H1 (cell line): ENCODE data around the gene THAP10. TPM values are rescaled to one million over a fixed set of nuclear protein-coding genes. Genes with fewer than 3 reads are reported as not detected.

Experiments
- CTCF ChIA-PET: fragments of 300-600 bp; sonication (Branson Sonifier 250); formaldehyde crosslinking; loops from one replicate; lab custom pipeline; 2021; ENCODE audit not compliant: partially characterized antibody; lab: Charles Lee
- POLR2A ChIA-PET: fragments of 300-600 bp; sonication (Branson Sonifier 250); formaldehyde crosslinking; loops from one replicate; lab custom pipeline; 2021; ENCODE audit warnings: inconsistent platforms; ENCODE audit not compliant: partially characterized antibody; lab: Charles Lee
- DNase-seq, 2 experiments: peaks; one replicate each; pipeline versions ENCODE4 v3.0.0 to v3.0.0-alpha.2; 2010 to 2022; ENCODE audit warnings: low spot score in 2 of 2, low read depth in 1 of 2, mixed read lengths in 1 of 2
- FAIRE-seq: peaks from 2 replicates; lab custom pipeline; 2011; peaks lifted over from hg19 to GRCh38; lab: Jason Lieb, UNC
- H2AFZ ChIP-seq: 2 replicates; pipeline ENCODE4 v1.8.1; 2012; ENCODE audit warnings: low read length, inconsistent platforms
- H2AK5ac ChIP-seq: 2 replicates; pipeline ENCODE4 v1.6.1; 2013; ENCODE audit warnings: low read depth, low read length
- H2BK120ac ChIP-seq: replicated peaks from 2 replicates; pipeline ENCODE3; 2013; ENCODE audit warnings: low read depth, low read length, inconsistent platforms
- H2BK12ac ChIP-seq: 2 replicates; pipeline ENCODE4 v1.6.1; 2013; ENCODE audit warnings: low read depth, low read length
- H2BK15ac ChIP-seq: 2 replicates; pipeline ENCODE4 v1.6.1; 2013; ENCODE audit warnings: low read length
- H2BK20ac ChIP-seq: 2 replicates; pipeline ENCODE4 v1.6.1; 2013; ENCODE audit warnings: low read length
- H2BK5ac ChIP-seq: 2 replicates; pipeline ENCODE4 v1.6.1; 2013; ENCODE audit warnings: low read depth, low read length
- H3K14ac ChIP-seq: 2 replicates; pipeline ENCODE4 v1.6.1; 2013; ENCODE audit warnings: inconsistent platforms; ENCODE audit not compliant: insufficient read length
- H3K18ac ChIP-seq: 2 replicates; pipeline ENCODE4 v1.6.1; 2013; ENCODE audit warnings: low read length; ENCODE audit errors: extremely low read depth
- H3K23ac ChIP-seq: 2 replicates; pipeline ENCODE4 v1.6.1; 2013; ENCODE audit warnings: inconsistent platforms; ENCODE audit not compliant: insufficient read length
- H3K23me2 ChIP-seq: 2 replicates; pipeline ENCODE4 v1.6.1; 2013; ENCODE audit warnings: low read depth, low read length
- H3K27ac ChIP-seq: 2 replicates; pipeline ENCODE4 v1.6.1; 2011; ENCODE audit warnings: low read depth, low read length, inconsistent platforms
- H3K27me3 ChIP-seq, 4 experiments: replicated peaks in 1 of 4; 1 replicate in 1 of 4; 2 replicates in 3 of 4; pipeline versions ENCODE4 v1.6.1 to v1.8.1; 2011 to 2013; ENCODE audit warnings: low read length in 3 of 4, mild to moderate bottlenecking in 3 of 4, inconsistent platforms in 2 of 4, mixed read lengths in 2 of 4, moderate library complexity in 1 of 4; ENCODE audit not compliant: control insufficient read depth in 3 of 4, insufficient read depth in 3 of 4; ENCODE audit errors: extremely low read depth in 1 of 4
- H3K36me3 ChIP-seq, 4 experiments: 2 replicates each; pipeline versions ENCODE4 v1.6.1 to v1.8.1; 2011 to 2013; ENCODE audit warnings: mild to moderate bottlenecking in 4 of 4, low read length in 3 of 4, moderate library complexity in 2 of 4, control low read depth in 1 of 4, inconsistent platforms in 1 of 4; ENCODE audit not compliant: insufficient read depth in 4 of 4, control insufficient read depth in 2 of 4
- H3K4ac ChIP-seq: replicated peaks from 2 replicates; pipeline ENCODE3; 2013; ENCODE audit warnings: low read length, low read depth, mixed read lengths, inconsistent platforms; ENCODE audit not compliant: insufficient read length
- H3K4me1 ChIP-seq, 4 experiments: replicated peaks in 1 of 4; 1 replicate in 1 of 4; 2 replicates in 3 of 4; pipeline versions ENCODE4 v1.6.1 to v1.8.1; 2011 to 2013; ENCODE audit warnings: low read length in 3 of 4, inconsistent platforms in 2 of 4, mixed read lengths in 1 of 4; ENCODE audit not compliant: insufficient read depth in 4 of 4, control insufficient read depth in 3 of 4
- H3K4me2 ChIP-seq, 2 experiments: 2 replicates each; pipeline versions ENCODE4 v1.6.1 to v1.8.1; 2011 to 2013; ENCODE audit warnings: low read depth in 2 of 2, low read length in 2 of 2, control low read depth in 1 of 2, inconsistent platforms in 1 of 2, mild to moderate bottlenecking in 1 of 2; ENCODE audit not compliant: insufficient read depth in 1 of 2
- H3K4me3 ChIP-seq, 4 experiments: fragments of 200-600, 300-600 bp in 1 of 4; sonication (generic), shearing (Covaris generic), sonication (Bioruptor Twin) in 1 of 4; 2 replicates each; pipeline versions ENCODE4 v1.5.1 to v1.8.1; 2011 to 2016; ENCODE audit warnings: low read length in 4 of 4, low read depth in 3 of 4, control low read depth in 2 of 4, inconsistent platforms in 2 of 4, mild to moderate bottlenecking in 2 of 4, mixed read lengths in 1 of 4, moderate library complexity in 1 of 4; ENCODE audit not compliant: insufficient read depth in 2 of 4; ENCODE audit errors: extremely low read depth in 1 of 4
- H3K56ac ChIP-seq: replicated peaks from 2 replicates; pipeline ENCODE3; 2013; ENCODE audit warnings: low read depth, mild to moderate bottlenecking, mixed read lengths, low read length, inconsistent platforms; ENCODE audit not compliant: insufficient read length
- H3K79me1 ChIP-seq: 2 replicates; pipeline ENCODE4 v1.6.1; 2013; ENCODE audit warnings: low read depth, low read length, control low read depth
- H3K79me2 ChIP-seq, 2 experiments: 2 replicates each; pipeline versions ENCODE4 v1.6.1 to v1.8.1; 2012 to 2013; ENCODE audit warnings: low read length in 2 of 2, mild to moderate bottlenecking in 2 of 2, inconsistent platforms in 1 of 2; ENCODE audit not compliant: insufficient read depth in 2 of 2, control insufficient read depth in 1 of 2
- H3K9ac ChIP-seq, 4 experiments: replicated peaks in 1 of 4; 1 replicate in 1 of 4; 2 replicates in 3 of 4; pipeline versions ENCODE4 v1.6.1 to v1.8.1; 2011 to 2013; ENCODE audit warnings: low read depth in 3 of 4, low read length in 3 of 4, control low read depth in 2 of 4, mild to moderate bottlenecking in 2 of 4, moderate library complexity in 2 of 4, inconsistent platforms in 1 of 4; ENCODE audit errors: extremely low read depth in 1 of 4
- H3K9me3 ChIP-seq, 2 experiments: 2 replicates each; pipeline versions ENCODE4 v1.6.1 to v1.8.1; 2012 to 2013; ENCODE audit warnings: mild to moderate bottlenecking in 2 of 2, moderate library complexity in 2 of 2, control low read depth in 1 of 2, inconsistent platforms in 1 of 2, low read depth in 1 of 2, low read length in 1 of 2, mixed read lengths in 1 of 2; ENCODE audit not compliant: insufficient read depth in 2 of 2
- H4K20me1 ChIP-seq, 2 experiments: replicated peaks in 1 of 2; 2 replicates each; pipeline versions ENCODE3 to v1.8.1; 2011 to 2013; ENCODE audit warnings: inconsistent platforms in 2 of 2, low read length in 2 of 2, mild to moderate bottlenecking in 1 of 2; ENCODE audit not compliant: insufficient read depth in 2 of 2, control insufficient read depth in 1 of 2
- H4K5ac ChIP-seq: 2 replicates; pipeline ENCODE4 v1.6.1; 2013; ENCODE audit warnings: low read length, low read depth, mixed read lengths, inconsistent platforms; ENCODE audit not compliant: insufficient read length
- H4K8ac ChIP-seq: 2 replicates; pipeline ENCODE4 v1.8.0; 2013; ENCODE audit warnings: mild to moderate bottlenecking, moderate library complexity, low read length, inconsistent platforms; ENCODE audit not compliant: insufficient read depth; ENCODE audit errors: extremely low read depth
- H4K91ac ChIP-seq: replicated peaks from 2 replicates; pipeline ENCODE3; 2013; ENCODE audit warnings: low read length, mixed read lengths, inconsistent platforms; ENCODE audit not compliant: insufficient read length
- EZH2 ChIP-seq: fragments of 200-600 bp; sonication (generic); IDR thresholded peaks from 2 replicates; pipeline ENCODE4 v1.7.1; 2012; ENCODE audit warnings: low read depth, mild to moderate bottlenecking, moderate library complexity, low read length, inconsistent platforms; ENCODE audit not compliant: severe bottlenecking
- GABPA ChIP-seq: IDR thresholded peaks from 2 replicates; pipeline ENCODE4 v1.6.1; 2011; ENCODE audit warnings: mild to moderate bottlenecking, low read length, moderate library complexity, borderline replicate concordance; ENCODE audit not compliant: insufficient read depth
- KDM4A ChIP-seq: IDR thresholded peaks from one replicate; pipeline ENCODE4 v1.7.1; 2012; ENCODE audit warnings: low read depth, mild to moderate bottlenecking, moderate library complexity, low read length, inconsistent platforms; ENCODE audit not compliant: severe bottlenecking
- TAF1 ChIP-seq: IDR thresholded peaks from 2 replicates; pipeline ENCODE4 v1.6.1; 2011; ENCODE audit warnings: mild to moderate bottlenecking, low read depth, low read length
- WGBS, 2 experiments: shearing (Covaris generic) in 1 of 2; methylation state at CpG; one replicate each; pipeline versions ENCODE4 v1.1.6 to v1.1.7; 2013 to 2015; ENCODE audit warnings: low lambda C conversion rate in 2 of 2, mixed read lengths in 2 of 2, inconsistent platforms in 1 of 2, low coverage in 1 of 2, missing lambda C conversion rate in 1 of 2; ENCODE audit not compliant: insufficient replicate concordance in 2 of 2, insufficient coverage in 1 of 2, insufficient read length in 1 of 2; ENCODE audit errors: extremely low coverage in 1 of 2, missing lambda C conversion rate in 1 of 2; 5-methylcytosine and 5-hydroxymethylcytosine counted together
- polyA plus RNA-seq, 7 experiments: library from polyadenylated mRNA; depleted of rRNA in 3 of 7; stranded (reverse) in 5 of 7; unstranded in 2 of 7; fragments of >200 nt in 5 of 7; fragments of 200-250 nt in 2 of 7; gene quantifications; 1 replicate in 5 of 7; 2 replicates in 1 of 7; 4 replicates in 1 of 7; pipeline versions ENCODE4 v1.2.1 to v1.2.3, GENCODE V29; 2011 to 2013; ENCODE audit warnings: missing spikeins in 2 of 7, mixed read lengths in 2 of 7
- total RNA-seq: library from RNA; stranded (reverse); fragmentation: NEBNext Ultra II Directional; extraction: Animal tissue kit (Norgen Biotek cat#: 25700); gene quantifications from 2 replicates; pipeline ENCODE4 v1.2.1, GENCODE V29; 2021
- TF ChIP-seq, protein P1 (sequence below): IDR thresholded peaks from 2 replicates; pipeline ENCODE4 v1.6.1; 2012; ENCODE audit warnings: inconsistent platforms
- TF ChIP-seq, protein P2 (sequence below), 3 experiments: IDR thresholded peaks; 1 replicate in 2 of 3; 2 replicates in 1 of 3; pipeline versions ENCODE4 v1.5.1 to v1.6.1; 2011; ENCODE audit warnings: low read length in 3 of 3, mild to moderate bottlenecking in 3 of 3, inconsistent platforms in 2 of 3, low read depth in 1 of 3, moderate library complexity in 1 of 3; ENCODE audit not compliant: insufficient read depth in 1 of 3; ENCODE audit errors: control extremely low read depth in 1 of 3

THAP10 gene
- total and polyA plus RNA-seq, 2 of the 8 experiments (the other 6 are each of a cell fraction or from before 2014, with no cell fraction given), result 2.8 to 4.5 TPM

DNA sequence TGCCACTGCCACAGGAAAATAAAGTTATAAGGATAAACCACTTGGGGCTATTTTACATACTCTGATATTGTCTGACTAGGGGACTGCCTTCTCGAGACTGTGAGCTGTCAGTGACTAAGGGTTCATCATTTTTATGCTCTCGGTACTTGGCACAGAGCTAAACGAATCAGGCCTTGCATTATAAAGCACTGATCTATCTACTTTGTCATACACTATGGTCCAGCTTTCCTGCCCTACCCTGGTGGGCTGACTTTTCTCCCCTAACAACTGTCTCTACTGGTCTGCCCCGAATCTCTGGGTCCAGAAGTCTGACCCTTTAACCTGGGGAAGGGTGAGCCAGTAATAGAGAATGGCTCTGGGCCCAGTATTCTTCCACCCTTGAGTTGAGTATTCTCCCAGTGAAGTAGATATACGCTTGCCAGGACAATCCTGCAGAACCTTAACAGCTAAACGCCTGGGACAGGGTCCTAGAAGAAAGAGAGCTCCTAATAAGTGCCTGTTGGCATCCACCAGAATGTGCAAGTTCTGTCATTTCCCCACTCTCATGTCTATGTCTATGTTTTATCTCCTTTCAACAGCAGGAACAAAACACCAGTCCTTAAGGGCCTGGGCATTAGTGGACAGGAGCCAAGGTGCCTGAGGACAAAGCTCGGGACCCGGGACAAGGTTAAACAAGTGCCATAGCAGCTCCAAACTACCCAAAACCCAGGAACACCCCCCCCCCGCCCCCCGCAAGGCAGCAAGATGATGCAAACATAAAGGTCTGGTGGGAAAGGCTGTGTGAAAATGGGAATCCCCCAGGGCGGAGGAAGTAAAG is 39.5 kb downstream of the THAP10 start:
- no peak for FAIRE-seq
- TF ChIP-seq EZH2, result no peak
- TF ChIP-seq GABPA, result no peak
- TF ChIP-seq KDM4A, result no peak
- TF ChIP-seq TAF1, result no peak
- TF ChIP-seq, protein P1, sequence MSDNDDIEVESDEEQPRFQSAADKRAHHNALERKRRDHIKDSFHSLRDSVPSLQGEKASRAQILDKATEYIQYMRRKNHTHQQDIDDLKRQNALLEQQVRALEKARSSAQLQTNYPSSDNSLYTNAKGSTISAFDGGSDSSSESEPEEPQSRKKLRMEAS, result no peak
- TF ChIP-seq, protein P2, sequence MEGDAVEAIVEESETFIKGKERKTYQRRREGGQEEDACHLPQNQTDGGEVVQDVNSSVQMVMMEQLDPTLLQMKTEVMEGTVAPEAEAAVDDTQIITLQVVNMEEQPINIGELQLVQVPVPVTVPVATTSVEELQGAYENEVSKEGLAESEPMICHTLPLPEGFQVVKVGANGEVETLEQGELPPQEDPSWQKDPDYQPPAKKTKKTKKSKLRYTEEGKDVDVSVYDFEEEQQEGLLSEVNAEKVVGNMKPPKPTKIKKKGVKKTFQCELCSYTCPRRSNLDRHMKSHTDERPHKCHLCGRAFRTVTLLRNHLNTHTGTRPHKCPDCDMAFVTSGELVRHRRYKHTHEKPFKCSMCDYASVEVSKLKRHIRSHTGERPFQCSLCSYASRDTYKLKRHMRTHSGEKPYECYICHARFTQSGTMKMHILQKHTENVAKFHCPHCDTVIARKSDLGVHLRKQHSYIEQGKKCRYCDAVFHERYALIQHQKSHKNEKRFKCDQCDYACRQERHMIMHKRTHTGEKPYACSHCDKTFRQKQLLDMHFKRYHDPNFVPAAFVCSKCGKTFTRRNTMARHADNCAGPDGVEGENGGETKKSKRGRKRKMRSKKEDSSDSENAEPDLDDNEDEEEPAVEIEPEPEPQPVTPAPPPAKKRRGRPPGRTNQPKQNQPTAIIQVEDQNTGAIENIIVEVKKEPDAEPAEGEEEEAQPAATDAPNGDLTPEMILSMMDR (IDR thresholded peaks at IDR 0.05; ENCODE audit: control extremely low read depth in 1 of 3, insufficient read depth in 1 of 3, low read depth in 1 of 3, low read length in 3 of 3), result no peak

More for the DNA sequence above, 39.5 kb downstream of the THAP10 start:
- no peak for DNase-seq
- no peak overlapping the region for H2BK20ac ChIP-seq
- no peak overlapping the region for H4K5ac ChIP-seq
- H2AFZ ChIP-seq, result 0 out of 2 replicates have a peak overlapping the region, but pooled peaks have one; percentile 79
- no peak overlapping the region for H3K23ac ChIP-seq
- H3K27me3 ChIP-seq, result 0 out of 7 replicates have a peak, but pooled peaks cover 0 to 3% (median 0%) of the 10 kb centered on the region in 4 experiments
- no peaks in the 10 kb centered on the region for H3K79me1 ChIP-seq
- no peak overlapping the region for H4K91ac ChIP-seq
- H3K79me2 ChIP-seq, result peaks cover 0 to 9% of the 10 kb centered on the region in 2 experiments; a peak in 1 of 4 replicates
- H3K4me3 ChIP-seq, result peak overlapping the region; percentile 70 to 80 (median 73)
- no peaks in the 10 kb centered on the region for H3K9me3 ChIP-seq
- peak overlapping the region in 2 of 4 experiments; percentile 3 to 26; a peak in 1 of 7 replicates for H3K9ac ChIP-seq
- H2BK120ac ChIP-seq, result peak overlapping the region; percentile 71
- H3K36me3 ChIP-seq, result no peaks in the 10 kb centered on the region
- H2BK15ac ChIP-seq, result no peak overlapping the region
- H3K23me2 ChIP-seq, result peaks cover 10% of the 10 kb centered on the region; the same call in 1 of the 2 replicates
- H3K4me2 ChIP-seq, result peak overlapping the region; percentile 36 to 90
- H2BK5ac ChIP-seq, result no peak overlapping the region
- no peak overlapping the region for H3K56ac ChIP-seq
- H2AK5ac ChIP-seq, result no peak overlapping the region
- CTCF ChIA-PET, result interaction anchor here (0.6 to 2.7 kb wide), 6 partner anchors 14 to 27 kb away, joined by 3 to 13 read pairs (median 4); no protein-coding TSS in a partner anchor
- peak overlapping the region; percentile 16 for H3K4ac ChIP-seq
- H4K8ac ChIP-seq, result no peak overlapping the region
- peak overlapping the region; percentile 19; the same call in 1 of the 2 replicates for H2BK12ac ChIP-seq
- WGBS, 2 experiments, result 55% methylated on average over 11 of the region's 11 CpGs; no CpG with 5 or more reads in 1 of the 2 experiments
- H4K20me1 ChIP-seq, result no peaks in the 10 kb centered on the region
- H3K4me1 ChIP-seq, result peaks cover 3 to 8% (median 5%) of the 10 kb centered on the region in 4 experiments; a peak in 4 of 7 replicates
- peak overlapping the region; percentile 33; the same call in 1 of the 2 replicates for H3K18ac ChIP-seq
- POLR2A ChIA-PET, result interaction anchor here (0.8 to 2.4 kb wide), 6 partner anchors 9 to 353 kb away, joined by 3 to 10 read pairs (median 4); partner anchors contain the start of gene THAP10
- H3K14ac ChIP-seq, result no peak overlapping the region
- 0 out of 2 replicates have a peak overlapping the region, but pooled peaks have one; percentile 19 for H3K27ac ChIP-seq
